Keratinocyte (primary cell): ENCODE data around the gene SANBR. TPM values are rescaled to one million over a fixed set of nuclear protein-coding genes. Genes with fewer than 3 reads are reported as not detected.
A peak's percentile ranks its signal among the peaks of the same experiment; 100 is the strongest.

Source experiments
- DNase-seq: peaks from one replicate; pipeline ENCODE4 v3.0.0-alpha.2; 2011; ENCODE audit warnings: low read depth, missing footprints, low spot score
- FAIRE-seq: peaks from 2 replicates; lab custom pipeline; 2011; peaks lifted over from hg19 to GRCh38; lab: Jason Lieb, UNC
- H2AFZ ChIP-seq: 2 replicates; pipeline ENCODE4 v1.6.0; 2012; ENCODE audit warnings: low read length, control low read depth, inconsistent platforms; ENCODE audit not compliant: control insufficient read depth
- H3K27ac ChIP-seq: 2 replicates; pipeline ENCODE4 v1.5.1; 2011; ENCODE audit warnings: low read length; ENCODE audit not compliant: control insufficient read depth, insufficient read depth
- H3K27me3 ChIP-seq: 3 replicates; pipeline ENCODE4 v1.6.0; 2011; ENCODE audit warnings: low read length; ENCODE audit not compliant: control insufficient read depth, insufficient read depth; ENCODE audit errors: extremely low read depth
- H3K36me3 ChIP-seq, 2 experiments: 2 replicates in 1 of 2; 3 replicates in 1 of 2; pipeline ENCODE4 v1.5.1; 2011; ENCODE audit warnings: low read length in 2 of 2, mild to moderate bottlenecking in 1 of 2; ENCODE audit not compliant: control insufficient read depth in 2 of 2, insufficient read depth in 2 of 2; ENCODE audit errors: extremely low read depth in 1 of 2
- H3K4me1 ChIP-seq: 3 replicates; pipeline ENCODE4 v1.5.1; 2011; ENCODE audit warnings: low read length; ENCODE audit not compliant: control insufficient read depth, insufficient read depth; ENCODE audit errors: extremely low read depth
- H3K4me2 ChIP-seq: 3 replicates; pipeline ENCODE4 v1.6.0; 2011; ENCODE audit warnings: low read depth, low read length; ENCODE audit not compliant: control insufficient read depth, insufficient read depth; ENCODE audit errors: extremely low read depth
- H3K4me3 ChIP-seq, 3 experiments: fragments of 200-600 bp in 1 of 3; sonication (generic) in 1 of 3; 2 replicates in 2 of 3; 3 replicates in 1 of 3; pipeline ENCODE4 v1.5.1; 2011 to 2016; ENCODE audit warnings: low read length in 3 of 3, mild to moderate bottlenecking in 3 of 3, control low read depth in 2 of 3, inconsistent platforms in 1 of 3, low read depth in 1 of 3, mixed read lengths in 1 of 3, mixed run types in 1 of 3, moderate library complexity in 1 of 3; ENCODE audit not compliant: control insufficient read depth in 2 of 3, insufficient read depth in 2 of 3; ENCODE audit errors: extremely low read depth in 1 of 3
- H3K79me2 ChIP-seq: 2 replicates; pipeline ENCODE4 v1.6.0; 2012; ENCODE audit warnings: low read length; ENCODE audit not compliant: control insufficient read depth, insufficient read depth
- H3K9ac ChIP-seq: 3 replicates; pipeline ENCODE4 v1.6.0; 2011; ENCODE audit warnings: low read length; ENCODE audit not compliant: control insufficient read depth, insufficient read depth; ENCODE audit errors: extremely low read depth
- H3K9me1 ChIP-seq: 3 replicates; pipeline ENCODE4 v1.6.0; 2011; ENCODE audit warnings: low read length; ENCODE audit not compliant: control insufficient read depth, insufficient read depth; ENCODE audit errors: extremely low read depth
- H3K9me3 ChIP-seq: 2 replicates; pipeline ENCODE4 v1.5.1; 2012; ENCODE audit warnings: low read depth, low read length; ENCODE audit not compliant: control insufficient read depth
- H4K20me1 ChIP-seq: 3 replicates; pipeline ENCODE4 v1.6.0; 2011; ENCODE audit warnings: low read length; ENCODE audit not compliant: control insufficient read depth, insufficient read depth; ENCODE audit errors: extremely low read depth
- CTCF ChIP-seq, 3 experiments: IDR thresholded peaks in 1 of 3; conservative IDR thresholded peaks in 1 of 3; optimal IDR thresholded peaks in 1 of 3; 2 replicates in 2 of 3; 3 replicates in 1 of 3; pipeline versions ENCODE3 to v1.5.1; 2011; ENCODE audit warnings: low read length in 3 of 3, mild to moderate bottlenecking in 3 of 3, moderate library complexity in 2 of 3, control low read depth in 1 of 3, inconsistent platforms in 1 of 3; ENCODE audit not compliant: insufficient read depth in 2 of 3; ENCODE audit errors: extremely low read depth in 1 of 3
- EZH2 ChIP-seq: IDR thresholded peaks from one replicate; pipeline ENCODE4 v1.6.1; 2012; ENCODE audit warnings: inconsistent platforms, mild to moderate bottlenecking, low read length, moderate library complexity
- dilution Hi-C: fragments of 300-500 bp; cut with MboI; formaldehyde crosslinking; loops from one replicate; pipeline ENCODE4 v1.7.0; 2020; ENCODE audit warnings: low sequenced_read_pairs; ENCODE audit not compliant: extremely low pct_ligation_motif_present
- polyA plus RNA-seq, 5 experiments: library from polyadenylated mRNA; depleted of rRNA in 3 of 5; stranded (reverse) in 3 of 5; stranded (forward) in 1 of 5; unstranded in 1 of 5; fragments of >200 nt; gene quantifications; 1 replicate in 1 of 5; 2 replicates in 3 of 5; 3 replicates in 1 of 5; pipeline versions ENCODE4 v1.2.1 to v1.2.3, GENCODE V29; 2011 to 2012; ENCODE audit warnings: missing spikeins in 2 of 5, low read depth in 1 of 5, low replicate concordance in 1 of 5

Gene SANBR
- polyA plus RNA-seq, 1 donor (not counting 4 experiments of a cell fraction or from before 2014, with no cell fraction given), result 7.0 TPM

GRCh38 chr2:61016392-61017002 is 49.2 kb upstream of the SANBR start:
- Histone ChIP-seq H3K36me3 (peaks cover 3 to 5% of the 10 kb centered on the region in 2 experiments), H3K4me1 (peaks cover 29% of the 10 kb centered on the region), H3K9me3 (no peaks in the 10 kb centered on the region), H3K9me1 (no peaks in the 10 kb centered on the region), H3K27me3 (no peaks in the 10 kb centered on the region), H3K9ac (peak overlapping the region; percentile 100), H4K20me1 (no peaks in the 10 kb centered on the region), H3K27ac (peak overlapping the region; percentile 99), H3K4me2 (peak overlapping the region; percentile 86), H2AFZ (peak overlapping the region; percentile 97), H3K79me2 (peaks cover 41% of the 10 kb centered on the region), H3K4me3 (peak overlapping the region; percentile 81 to 100 (median 97))
- DNase-seq (no peak), FAIRE-seq (no peak)
- dilution Hi-C loops, result no loop called here
- no peak for TF ChIP-seq CTCF (optimal IDR thresholded peaks at IDR 0.05 in 1 of 3, IDR thresholded peaks at IDR 0.05 in 1 of 3, conservative IDR thresholded peaks at IDR 0.05 in 1 of 3; ENCODE audit: extremely low read depth in 1 of 3, insufficient read depth in 2 of 3, low read length in 3 of 3)
- no peak for TF ChIP-seq EZH2

- peak; percentile 73 for FAIRE-seq
- Histone ChIP-seq H4K20me1 (no peaks in the 10 kb centered on the region), H3K9me1 (no peaks in the 10 kb centered on the region), H3K27me3 (no peaks in the 10 kb centered on the region), H3K27ac (peak overlapping the region; percentile 99), H3K4me3 (peak overlapping the region; percentile 81 to 100 (median 97)), H3K79me2 (peaks cover 46% of the 10 kb centered on the region), H3K9ac (peak overlapping the region; percentile 100), H3K36me3 (peaks cover 4 to 5% of the 10 kb centered on the region in 2 experiments), H3K9me3 (no peaks in the 10 kb centered on the region), H3K4me2 (peak overlapping the region; percentile 86), H2AFZ (peak overlapping the region; percentile 97), H3K4me1 (peaks cover 25% of the 10 kb centered on the region)
- dilution Hi-C loops, result no loop called here
- DNase-seq, result peak; percentile 54
- TF ChIP-seq EZH2, result no peak
- TF ChIP-seq CTCF (optimal IDR thresholded peaks at IDR 0.05 in 1 of 3, IDR thresholded peaks at IDR 0.05 in 1 of 3, conservative IDR thresholded peaks at IDR 0.05 in 1 of 3; ENCODE audit: extremely low read depth in 1 of 3, insufficient read depth in 2 of 3, low read length in 3 of 3), result no peak
These were observed 48.6 kb upstream of the SANBR start for GRCh38 chr2:61017003-61017555.
